Right ventricle myocardium inferior (tissue), 1 donor: ENCODE measurements around the gene BTBD16. TPM values are rescaled to one million over a fixed set of nuclear protein-coding genes. Genes with fewer than 3 reads are reported as not detected.

Experiments used
- ATAC-seq: fragments of 200-7000 bp; cut with Tn5 transposase; one replicate; pipeline ENCODE4 v1.9.1; 2020; ENCODE audit warnings: mild to moderate bottlenecking, moderate library complexity
- DNase-seq: peaks from one replicate; pipeline ENCODE4 v3.0.0; 2021; ENCODE audit errors: missing footprints
- intact Hi-C: fragments of 100-400 bp; cut with DNase I; formaldehyde crosslinking; loops from one replicate; pipeline ENCODE4 v1.11.0; 2022
- long read RNA-seq: library from polyadenylated mRNA; unstranded; transcript quantifications from one replicate; pipeline ENCODE4 v2.0.0, GENCODE V29; 2021
- total RNA-seq: library from RNA; stranded (reverse); fragmentation: NEBNext Ultra II Directional; extraction: Animal tissue kit (Norgen Biotek cat#: 25700); gene quantifications from one replicate; pipeline ENCODE4 v1.2.1, GENCODE V29; 2021
- donor health status: DM: no; HTN: yes; CAD: no; lungs with severe emphysema.

BTBD16 gene
- not detected for total RNA-seq
- long read RNA-seq, result 0 reads

DNA sequence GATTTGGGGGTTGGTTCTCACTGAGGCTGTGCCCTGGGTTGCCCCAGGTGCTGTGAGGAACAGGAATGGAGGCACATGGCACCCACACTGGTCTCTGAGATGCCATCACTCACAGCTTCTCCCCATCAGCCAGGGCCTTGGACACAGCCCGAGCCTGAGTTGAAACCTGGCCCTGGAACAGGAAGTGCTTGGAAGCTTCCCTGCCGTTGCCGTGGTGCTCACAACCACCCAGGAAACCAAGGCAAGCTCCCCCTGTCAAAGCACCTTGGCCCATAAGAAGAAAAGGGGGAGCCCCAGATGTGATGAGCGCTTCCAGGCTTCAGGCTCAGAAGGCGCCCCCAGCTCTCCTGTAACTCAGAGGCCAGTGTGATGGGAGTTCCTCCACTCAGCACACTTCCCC is at the start of gene BTBD16:
Gene BTBD16, plus strand, starts transcription at position 221 of the 400 bp plus-strand sequence. CDS start 3,786 bp downstream, outside the sequence.
- no peak for ATAC-seq
- intact Hi-C loops, result no loop called here
- no peak for DNase-seq

DNA sequence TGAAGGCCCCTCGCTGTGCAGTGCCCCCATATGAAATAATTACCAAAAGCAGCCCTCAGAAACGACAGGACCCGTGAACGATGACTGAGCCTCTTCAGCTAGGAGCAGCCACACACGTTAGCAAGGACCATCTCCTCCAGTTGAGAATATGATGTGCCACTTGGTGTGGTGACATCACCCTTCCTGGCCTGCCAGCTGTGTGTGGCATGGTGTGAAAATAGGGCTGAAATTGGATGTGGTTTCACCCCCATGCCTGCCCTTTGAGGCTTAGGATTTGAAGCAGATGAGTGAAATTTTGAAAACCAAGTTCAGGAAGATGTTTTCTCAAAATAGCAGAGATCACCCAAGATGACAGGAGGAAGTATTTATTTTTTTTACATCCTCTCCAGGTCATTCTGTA is 49.1 kb upstream of the BTBD16 start:
- intact Hi-C loops, result no loop called here
- ATAC-seq (no peak), DNase-seq (no peak)

DNA sequence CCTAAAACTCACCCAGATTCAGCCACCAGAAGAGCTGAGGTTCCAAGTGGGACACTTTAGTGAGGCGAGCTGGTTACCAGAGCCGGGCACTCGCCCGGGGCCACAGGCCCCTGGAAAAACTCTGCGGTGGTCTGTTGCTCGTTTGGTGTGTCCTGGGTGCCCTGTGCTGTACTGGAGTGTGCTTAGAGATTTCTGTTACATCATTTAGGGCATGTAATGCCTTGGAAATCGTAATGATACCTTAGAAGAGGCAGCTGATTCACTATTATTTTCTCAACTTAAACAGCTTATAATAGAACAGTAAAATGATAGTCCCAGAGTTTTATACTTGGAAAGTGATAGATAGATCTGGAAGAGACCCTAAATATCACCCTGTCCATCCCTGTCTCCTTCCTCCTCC is 48.5 kb upstream of the BTBD16 start:
- no peak for ATAC-seq
- intact Hi-C loops, result no loop called here
- DNase-seq, result no peak

DNA sequence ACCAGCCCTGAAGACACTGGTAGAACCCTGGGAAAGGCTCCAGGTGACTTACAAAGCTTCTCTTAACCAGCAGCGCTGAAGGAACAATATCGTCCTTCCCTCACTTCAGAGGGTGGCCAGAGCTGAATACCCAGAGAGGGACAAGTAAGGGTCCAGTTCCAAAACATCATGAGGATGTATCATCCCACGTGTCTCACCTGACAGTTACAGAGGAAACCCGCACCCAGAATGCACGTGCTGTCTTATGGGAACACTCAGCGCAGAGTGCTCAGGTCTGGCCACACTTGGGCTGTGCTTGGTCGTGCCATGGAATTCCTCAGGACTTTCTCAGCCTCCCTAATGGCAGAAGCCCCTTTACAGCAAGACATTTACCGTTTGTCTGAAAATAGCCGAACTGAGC is 46.9 kb upstream of the BTBD16 start:
- intact Hi-C loops, result no loop called here
- ATAC-seq (no peak), DNase-seq (no peak)

DNA sequence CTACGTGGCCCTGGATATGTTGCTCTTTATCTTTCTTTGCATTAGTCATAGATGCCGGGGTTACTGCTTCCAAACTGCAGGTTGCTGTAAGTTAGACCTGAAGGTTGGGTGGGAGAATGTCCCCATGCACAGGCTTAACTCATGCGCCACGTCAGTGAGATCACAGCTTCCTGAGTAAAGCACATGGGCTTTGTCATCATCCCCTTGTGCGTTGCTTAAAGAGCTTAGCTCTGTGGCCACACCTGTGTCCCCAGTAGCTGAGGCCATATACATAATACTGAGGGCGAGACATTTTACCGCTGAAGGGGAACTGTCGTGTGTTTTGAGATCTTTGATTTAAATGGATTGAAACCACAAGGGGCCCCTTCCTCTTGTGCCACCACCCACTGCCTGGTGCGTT is 45.8 kb upstream of the BTBD16 start:
- intact Hi-C loops, result no loop called here
- ATAC-seq (no peak), DNase-seq (no peak)

DNA sequence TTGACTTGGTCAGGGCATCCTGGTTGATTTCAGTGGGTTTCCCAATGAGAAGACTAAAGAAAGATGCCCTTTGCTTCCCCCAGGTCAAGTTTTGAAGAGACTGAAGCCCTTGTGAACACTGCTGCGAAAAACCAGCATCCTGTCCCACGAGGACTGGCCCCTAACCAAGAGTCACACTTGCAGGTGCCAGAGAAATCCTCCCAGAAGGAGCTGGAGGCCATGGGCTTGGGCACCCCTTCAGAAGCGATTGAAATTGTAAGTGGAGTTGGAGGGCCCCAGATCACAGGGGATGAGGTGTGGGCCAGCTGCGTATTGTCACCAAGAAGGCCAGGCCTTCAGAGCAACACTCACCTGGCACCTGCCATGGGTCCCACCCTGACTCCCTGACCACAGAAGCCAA is 43.3 kb upstream of the BTBD16 start:
- intact Hi-C loops, result no loop called here
- ATAC-seq (peak; percentile 9), DNase-seq (no peak)

DNA sequence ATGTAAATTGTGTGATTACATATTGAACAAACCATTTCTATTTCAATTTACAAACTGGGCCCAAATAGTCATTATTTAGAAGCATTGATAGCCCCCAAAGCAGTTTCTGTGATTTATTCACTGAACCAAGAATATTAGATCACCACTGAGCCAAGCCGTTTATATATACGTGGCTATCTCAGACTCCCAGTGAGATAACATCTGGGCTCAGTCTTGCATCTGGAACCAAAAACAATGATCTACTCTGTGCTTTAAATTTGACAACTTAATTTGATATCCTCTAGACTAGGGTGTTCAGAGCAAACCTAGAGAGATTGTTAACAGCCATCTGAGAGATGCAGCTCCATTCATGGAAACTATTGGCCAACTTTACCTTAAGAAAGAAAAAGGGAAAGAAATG is 41.4 kb upstream of the BTBD16 start:
- no peak for DNase-seq
- intact Hi-C loops, result no loop called here
- no peak for ATAC-seq

DNA sequence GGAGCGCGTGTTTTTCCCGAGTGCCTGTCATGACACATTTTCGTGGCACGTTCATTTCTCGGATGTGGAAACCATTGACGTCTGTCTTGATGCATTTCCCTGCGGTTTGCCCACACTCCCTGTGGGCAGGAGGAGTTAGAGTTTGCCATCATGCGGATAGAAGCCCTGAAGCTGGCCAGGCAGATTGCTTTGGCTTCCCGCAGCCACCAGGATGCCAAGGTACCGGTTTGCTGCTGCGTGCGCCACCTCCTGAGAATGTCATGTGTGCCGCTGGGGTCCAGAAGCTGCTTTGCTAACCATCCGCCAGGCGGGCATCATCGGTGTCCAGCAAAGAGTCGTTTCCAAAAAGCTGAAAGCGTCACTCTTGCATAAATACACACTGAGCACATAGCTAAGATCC is 40.9 kb upstream of the BTBD16 start:
- DNase-seq, result no peak
- no peak for ATAC-seq
- intact Hi-C loops, result no loop called here

DNA sequence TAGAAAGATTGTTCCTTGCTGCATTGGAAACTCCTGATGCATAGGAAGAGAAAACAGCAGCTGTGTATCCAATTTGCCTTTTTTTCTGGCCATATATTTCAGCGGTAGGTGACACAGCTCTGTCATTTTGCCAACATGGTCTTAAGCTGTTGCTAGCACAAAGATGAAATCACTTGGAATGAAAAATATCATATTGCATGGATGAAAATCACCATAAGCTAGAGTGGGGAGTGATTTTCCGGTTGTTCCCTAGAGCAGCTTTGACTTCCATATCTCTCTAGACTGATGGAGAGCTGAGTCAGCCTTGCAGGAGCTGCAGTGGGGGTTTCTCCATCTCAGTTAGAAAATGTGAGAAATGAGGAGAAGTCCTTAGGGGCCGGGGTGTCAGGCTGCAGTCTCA is 38.3 kb upstream of the BTBD16 start:
- DNase-seq, result no peak
- intact Hi-C loops, result no loop called here
- no peak for ATAC-seq

DNA sequence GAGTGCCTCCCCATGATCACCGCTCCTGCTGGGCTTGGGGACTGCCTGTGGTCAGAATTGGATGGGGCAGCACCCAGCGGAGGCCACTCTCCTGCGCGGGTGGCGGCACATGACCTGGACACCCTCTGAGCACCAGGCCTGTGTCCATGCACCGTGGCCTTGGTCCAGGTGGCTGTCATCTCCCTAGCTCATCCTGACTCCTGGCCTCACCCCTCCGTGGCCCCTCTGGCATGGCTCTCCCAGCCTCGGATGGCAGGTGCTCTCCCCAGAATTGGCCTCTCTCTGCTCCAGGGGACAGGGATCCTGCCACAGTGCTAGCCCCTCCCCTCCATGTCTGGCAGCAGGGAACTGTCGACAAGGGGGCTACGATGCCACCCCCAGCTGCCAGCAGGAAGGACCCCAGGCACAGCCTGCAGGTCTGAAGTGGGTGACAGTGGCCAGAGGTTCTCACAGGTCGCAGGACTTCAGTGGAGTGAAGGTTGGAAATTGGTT is 37.2 kb upstream of the BTBD16 start:
- DNase-seq (no peak), ATAC-seq (peak; percentile 77)

DNA sequence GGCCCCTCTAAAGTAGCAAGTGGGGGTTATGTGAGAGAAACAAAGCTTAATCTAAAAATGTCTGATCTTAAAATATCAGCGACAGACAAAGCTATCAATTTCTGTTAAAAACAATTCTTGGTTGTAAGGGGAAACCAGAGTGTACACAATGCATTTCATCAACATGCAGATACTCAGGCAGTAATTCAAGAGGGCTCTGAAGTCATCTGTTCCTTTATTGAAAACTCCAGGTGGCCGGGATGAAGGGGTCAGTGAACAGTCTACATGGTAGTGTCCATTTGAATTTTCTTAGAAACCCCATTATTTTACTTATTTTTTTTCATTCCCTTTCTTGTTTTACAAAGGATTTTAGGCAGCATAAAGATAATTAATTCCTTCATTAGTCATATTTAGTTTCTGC is 36.7 kb upstream of the BTBD16 start:
- intact Hi-C loops, result no loop called here
- DNase-seq (no peak), ATAC-seq (no peak)

More for the DNA sequence above, 37.2 kb upstream of the BTBD16 start:
- intact Hi-C loops, result no loop called here

DNA sequence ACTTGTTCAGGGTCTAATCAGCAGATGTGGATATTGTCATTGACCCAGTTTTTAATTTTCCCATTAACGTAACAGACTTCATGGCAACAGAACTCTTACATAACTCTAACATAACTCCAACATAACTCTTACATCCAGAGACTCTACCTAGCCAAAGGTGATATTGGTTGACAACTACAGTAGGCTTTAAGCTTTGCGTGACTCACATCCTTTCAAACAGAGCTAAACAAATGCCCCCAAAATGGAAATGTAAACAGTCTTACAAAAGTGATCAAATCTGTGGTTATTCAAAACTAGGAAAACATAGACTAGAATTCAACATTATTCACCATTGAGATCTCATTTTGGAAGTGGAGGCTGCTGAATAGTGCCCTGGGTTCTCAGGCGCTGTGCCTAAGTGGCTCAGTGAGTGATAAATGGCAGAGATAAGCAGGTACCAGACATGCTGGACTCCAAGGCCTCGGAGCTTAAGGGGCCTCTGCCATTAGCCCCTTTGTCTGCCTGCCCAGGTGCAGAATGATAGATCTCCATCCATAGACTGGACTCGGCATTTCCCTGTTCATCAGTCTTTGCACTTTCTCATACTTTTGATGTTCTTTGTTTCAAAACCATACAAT is 34.3 kb upstream of the BTBD16 start:
- no peak for ATAC-seq
- intact Hi-C loops, result no loop called here
- DNase-seq, result no peak

DNA sequence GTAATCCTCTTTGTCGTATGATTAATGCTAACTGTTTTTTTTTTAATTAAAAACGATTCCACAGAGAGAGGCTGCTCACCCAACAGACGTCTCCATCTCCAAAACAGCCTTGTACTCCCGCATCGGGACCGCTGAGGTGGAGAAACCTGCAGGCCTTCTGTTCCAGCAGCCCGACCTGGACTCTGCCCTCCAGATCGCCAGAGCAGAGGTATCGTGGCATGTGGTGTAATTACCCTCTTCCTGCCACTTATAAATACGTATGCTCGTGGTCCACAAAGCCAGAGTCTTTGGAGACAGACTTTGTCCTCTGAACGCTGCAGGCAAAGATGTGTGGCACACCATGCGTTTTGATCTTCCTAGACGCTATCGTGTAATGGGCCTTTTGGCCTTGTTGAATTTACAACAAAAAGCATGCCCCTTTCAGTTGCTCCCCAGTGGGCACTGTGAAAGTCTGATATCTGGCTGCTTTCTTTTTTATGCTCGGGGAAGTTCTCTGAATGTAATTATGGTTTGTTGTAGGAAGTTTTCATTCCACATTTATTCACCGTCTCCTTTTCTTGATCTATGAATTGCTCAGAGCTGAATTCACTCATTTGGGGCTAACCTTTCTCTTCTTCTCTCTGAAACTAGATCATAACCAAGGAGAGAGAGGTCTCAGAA is 33.6 kb upstream of the BTBD16 start:
- DNase-seq, result no peak
- no peak for ATAC-seq
- intact Hi-C loops, result no loop called here

DNA sequence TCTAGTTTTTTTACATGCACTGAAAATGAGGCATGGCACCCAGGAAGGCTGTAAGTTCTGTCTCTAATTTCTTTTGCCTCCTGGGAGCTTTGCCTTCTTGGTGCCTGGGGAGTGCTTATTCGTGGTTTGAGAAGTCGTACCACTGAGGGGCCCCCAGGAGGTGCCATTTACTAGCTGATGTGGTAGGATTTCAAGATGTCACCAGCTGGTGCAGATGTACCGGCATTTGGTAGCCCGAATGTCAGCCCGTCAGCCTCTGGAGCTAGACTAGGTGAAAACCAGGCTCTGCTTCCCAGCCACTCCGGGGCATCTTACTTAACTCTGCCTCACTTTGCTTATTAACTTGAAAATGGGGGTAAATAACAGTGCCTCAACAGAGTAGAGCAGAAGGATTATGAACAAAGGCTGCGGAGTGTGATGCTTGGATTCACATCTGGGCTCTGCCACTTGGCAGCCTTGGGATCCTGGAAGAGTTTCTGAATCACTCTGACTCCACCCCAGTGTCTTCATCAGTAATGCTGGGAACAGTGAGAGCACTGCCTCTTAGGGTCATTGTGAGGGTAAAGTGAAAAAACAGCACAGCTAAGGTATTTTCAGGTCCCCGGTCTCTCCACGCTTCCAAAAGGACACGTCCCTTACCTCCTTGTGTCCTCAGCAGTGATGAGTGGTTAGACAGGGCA is 31.4 kb upstream of the BTBD16 start:
- intact Hi-C loops, result no loop called here
- ATAC-seq (peak; percentile 22), DNase-seq (no peak)

DNA sequence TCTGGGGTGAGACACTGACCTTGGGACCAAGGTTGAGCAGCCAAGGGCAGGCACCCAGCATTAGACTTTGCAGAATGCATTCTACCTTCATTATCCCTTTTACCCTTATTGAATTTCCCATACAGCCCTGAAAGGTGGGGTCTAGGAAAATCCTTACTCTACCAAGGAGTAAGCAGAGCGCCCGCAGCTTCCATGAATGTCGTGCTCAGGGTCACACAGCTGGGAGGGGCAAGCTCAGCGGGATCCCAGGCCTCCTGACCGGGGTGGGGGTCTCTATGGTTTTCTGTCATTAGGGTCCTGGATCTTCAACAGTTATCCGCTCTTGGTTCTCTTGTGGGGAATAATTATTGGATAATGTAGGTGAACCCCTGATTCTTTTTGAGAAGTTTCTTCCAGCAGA is 30.7 kb upstream of the BTBD16 start:
- DNase-seq, result no peak
- ATAC-seq, result no peak
- intact Hi-C loops, result no loop called here

DNA sequence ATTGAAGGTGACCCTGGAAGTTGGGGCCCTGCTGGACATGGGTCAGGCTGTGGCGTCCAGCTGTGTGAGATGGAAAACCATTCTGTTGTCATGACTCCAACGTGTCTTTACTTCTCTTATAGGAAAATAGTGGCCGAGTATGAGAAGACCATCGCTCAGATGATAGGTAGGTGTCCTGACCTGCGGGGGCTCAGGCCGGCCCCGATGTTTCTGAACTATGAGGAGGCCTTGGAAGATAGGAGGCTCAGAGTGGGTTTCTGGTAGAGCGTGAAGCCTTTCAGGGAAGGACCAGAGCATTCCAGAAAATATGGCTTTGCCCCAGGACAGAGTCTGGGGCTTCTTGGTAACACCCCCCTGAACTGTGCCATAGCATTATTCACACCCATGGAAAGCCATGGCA is 29.3 kb upstream of the BTBD16 start:
- intact Hi-C loops, result no loop called here
- no peak for DNase-seq
- ATAC-seq, result no peak

DNA sequence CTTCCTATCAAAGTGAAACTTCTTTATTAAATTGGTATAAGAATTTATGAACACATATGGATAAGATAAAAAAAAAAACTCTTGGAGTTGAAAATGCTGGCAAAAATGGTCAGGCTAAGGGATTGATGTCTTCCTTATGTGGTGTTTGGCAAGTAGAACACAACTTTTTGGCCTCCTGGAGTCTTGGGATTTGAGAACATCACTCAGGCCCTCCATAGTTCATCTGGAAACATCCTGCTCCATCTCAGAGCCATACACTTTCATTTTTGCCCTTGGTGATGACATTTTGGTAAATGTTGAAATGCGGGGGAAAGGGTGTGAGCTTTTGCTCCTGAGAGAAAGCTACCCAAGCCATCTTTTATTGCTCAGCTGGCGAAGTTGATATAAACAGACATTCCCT is 27.5 kb upstream of the BTBD16 start:
- ATAC-seq (peak; percentile 18), DNase-seq (no peak)
- intact Hi-C loops, result no loop called here

DNA sequence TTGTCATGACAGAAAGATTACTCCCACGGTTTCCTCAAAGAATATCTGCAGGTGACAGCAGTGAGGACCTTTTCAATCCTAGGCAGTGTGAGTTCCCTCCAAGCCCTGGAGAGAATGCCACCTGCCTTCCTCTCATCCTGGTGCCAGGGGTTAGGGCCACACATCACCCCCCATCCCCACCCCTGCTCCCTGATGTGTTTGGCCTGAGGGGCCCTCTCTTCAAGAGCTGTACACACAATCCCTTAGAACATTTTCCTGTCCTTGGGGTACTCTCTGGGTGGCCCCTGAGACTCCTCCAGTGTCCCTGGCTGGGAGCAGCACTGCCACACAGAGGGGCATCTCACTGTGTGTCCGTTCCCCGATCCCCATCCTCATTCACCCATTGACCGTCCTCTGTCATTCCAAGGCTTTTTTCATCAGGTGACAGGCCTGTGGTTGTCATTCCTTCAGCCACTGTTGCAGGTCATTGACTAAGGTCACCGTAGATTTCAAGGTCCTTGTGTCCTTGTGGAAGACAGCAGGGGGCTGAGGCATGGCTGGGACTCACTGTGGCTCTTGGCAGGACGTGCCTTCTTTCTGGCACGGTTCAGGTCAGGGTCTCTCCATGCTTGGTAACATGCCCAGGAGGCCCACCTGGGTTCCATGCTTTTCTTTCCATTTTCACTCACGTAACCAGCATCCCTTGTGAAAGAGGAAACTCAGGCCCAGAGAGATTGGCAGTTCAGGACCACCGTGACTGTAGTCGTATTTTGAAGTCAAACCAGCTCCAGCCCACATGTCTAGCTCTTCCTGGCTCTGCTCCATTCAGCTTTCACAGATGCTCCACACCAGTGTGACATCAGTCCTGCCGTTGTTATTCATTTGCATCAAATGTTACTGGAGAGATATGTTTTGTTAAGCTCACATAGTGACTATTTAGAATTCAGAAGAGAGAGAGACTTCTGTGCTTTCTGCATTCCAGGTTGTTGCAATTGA is 26.8 kb upstream of the BTBD16 start:
- ATAC-seq (no peak), DNase-seq (no peak)
- intact Hi-C loops, result no loop called here

DNA sequence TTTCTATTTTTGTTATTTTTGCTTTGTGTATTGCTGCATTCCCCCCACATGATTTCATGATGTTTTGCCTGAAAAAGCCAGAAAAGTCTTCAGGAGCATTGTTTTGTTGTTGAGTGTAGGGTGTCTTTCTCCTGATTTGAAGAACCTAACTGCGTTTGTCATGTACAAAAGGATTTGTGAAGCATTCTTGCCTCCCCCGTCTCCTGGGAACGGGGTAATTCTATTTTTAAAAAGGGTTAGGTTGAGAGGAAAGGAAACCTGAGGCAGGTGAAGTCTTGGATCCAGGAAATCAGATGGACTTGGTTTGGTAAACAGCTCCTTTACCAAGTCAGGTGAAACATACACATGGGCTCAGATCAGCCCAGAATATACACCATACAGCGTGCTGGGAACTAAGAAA is 26.0 kb upstream of the BTBD16 start:
- ATAC-seq (no peak), DNase-seq (no peak)
- intact Hi-C loops, result no loop called here
